SU-DHL-6 (cell line): ENCODE measurements around the gene LGR6.

Source experiments
- H2AFZ ChIP-seq: fragments of 200-600 bp; sonication (generic); 2 replicates; pipeline ENCODE4 v1.6.1; 2014; ENCODE audit warnings: low read depth, mild to moderate bottlenecking, moderate library complexity, mixed read lengths, antibody characterized with exemption, low read length; ENCODE audit not compliant: severe bottlenecking
- H3F3A ChIP-seq: fragments of 200-600 bp; shearing (Covaris generic); 2 replicates; pipeline ENCODE4 v1.6.0; 2016; ENCODE audit warnings: antibody characterized with exemption, mild to moderate bottlenecking; ENCODE audit not compliant: insufficient read depth
- H3K27ac ChIP-seq: fragments of 200-600 bp; sonication (generic); 2 replicates; pipeline ENCODE4 v1.5.1; 2016; ENCODE audit warnings: low read depth, mild to moderate bottlenecking, low read length, moderate library complexity, mixed read lengths
- H3K27me3 ChIP-seq: fragments of 200-600 bp; sonication (generic), shearing (Covaris generic); 2 replicates; pipeline ENCODE4 v1.6.0; 2014; ENCODE audit warnings: mild to moderate bottlenecking, low read length
- H3K36me3 ChIP-seq: fragments of 200-600 bp; sonication (generic); 2 replicates; pipeline ENCODE4 v1.6.1; 2014; ENCODE audit warnings: mild to moderate bottlenecking, low read length, mixed read lengths
- H3K4me2 ChIP-seq: fragments of 300-600, 200-600 bp; shearing (Covaris generic), sonication (generic); 2 replicates; pipeline ENCODE4 v1.6.0; 2014; ENCODE audit warnings: low read length, low read depth, mild to moderate bottlenecking; ENCODE audit not compliant: poor library complexity, severe bottlenecking
- H3K4me3 ChIP-seq: fragments of 200-600 bp; sonication (generic); 2 replicates; pipeline ENCODE4 v1.5.1; 2014; ENCODE audit warnings: antibody characterized with exemption, low read length, mild to moderate bottlenecking, mixed read lengths; ENCODE audit not compliant: insufficient read depth, poor library complexity, severe bottlenecking
- H3K79me2 ChIP-seq: fragments of 200-600 bp; sonication (generic); 2 replicates; pipeline ENCODE4 v1.6.1; 2014; ENCODE audit warnings: mild to moderate bottlenecking, low read length, moderate library complexity; ENCODE audit not compliant: insufficient read depth
- H3K9ac ChIP-seq: fragments of 200-600 bp; sonication (generic); 2 replicates; pipeline ENCODE4 v1.7.0; 2014; ENCODE audit warnings: mild to moderate bottlenecking, low read length
- H3K9me2 ChIP-seq: fragments of 200-600 bp; sonication (generic); replicated peaks from 2 replicates; pipeline ENCODE4 v1.6.1; 2014; ENCODE audit warnings: low read length; ENCODE audit not compliant: insufficient read depth
- H3K9me3 ChIP-seq: fragments of 200-600 bp; sonication (generic); 2 replicates; pipeline ENCODE4 v1.6.1; 2014; ENCODE audit warnings: low read length, mixed read lengths; ENCODE audit not compliant: insufficient read depth
- H4K20me1 ChIP-seq: fragments of 200-600 bp; sonication (generic); 2 replicates; pipeline ENCODE4 v1.6.1; 2014; ENCODE audit warnings: low read depth, mild to moderate bottlenecking, antibody characterized with exemption, low read length, moderate library complexity, mixed read lengths
- CTCF ChIP-seq: fragments of 200-600 bp; sonication (generic); IDR thresholded peaks from one replicate; pipeline ENCODE4 v1.5.1; 2017; ENCODE audit warnings: antibody characterized with exemption, mild to moderate bottlenecking, low read length, moderate library complexity; ENCODE audit not compliant: insufficient read depth, poor library complexity, severe bottlenecking
- EZH2phosphoT487 ChIP-seq: fragments of 200-600 bp; sonication (generic), shearing (Covaris generic); conservative IDR thresholded peaks from 2 replicates; pipeline ENCODE4 v1.6.1; 2018; ENCODE audit warnings: mild to moderate bottlenecking, antibody characterized with exemption, low read length, moderate library complexity, mixed read lengths

Gene LGR6

DNA sequence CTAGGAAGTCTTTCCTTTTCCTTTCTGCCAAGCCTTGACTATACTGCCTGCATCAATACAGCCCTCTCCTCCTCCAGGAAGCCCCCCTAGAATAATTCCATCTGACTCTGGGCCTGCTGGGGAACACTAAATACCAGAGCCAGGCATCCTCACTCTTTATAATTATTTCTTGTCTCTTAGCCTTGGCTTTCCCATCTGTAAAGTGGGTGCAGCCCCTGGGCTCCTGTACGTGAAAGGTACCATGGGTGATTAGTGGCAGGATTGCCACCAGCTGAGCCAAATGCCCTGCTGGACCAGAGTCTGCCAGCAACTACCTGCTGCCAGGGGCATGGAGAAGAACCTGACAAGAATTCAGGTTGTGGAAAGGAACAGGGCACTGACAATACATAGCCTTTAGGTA is 58.7 kb downstream of the LGR6 start:
- H3K9me2 ChIP-seq: no peaks in the 10 kb centered on the region
- no peak overlapping the region for H3K9ac ChIP-seq
- no peaks in the 10 kb centered on the region for H3K9me3 ChIP-seq
- no peaks in the 10 kb centered on the region for H3K36me3 ChIP-seq
- H3K27me3 ChIP-seq: no peaks in the 10 kb centered on the region
- H3K4me2 ChIP-seq: no peak overlapping the region
- no peak for TF ChIP-seq CTCF
- no peak for TF ChIP-seq EZH2phosphoT487
- H2AFZ ChIP-seq: no peak overlapping the region
- H3K79me2 ChIP-seq: no peaks in the 10 kb centered on the region
- no peak overlapping the region for H3K4me3 ChIP-seq
- H3F3A ChIP-seq: no peaks in the 10 kb centered on the region
- no peak overlapping the region for H3K27ac ChIP-seq
- H4K20me1 ChIP-seq: no peaks in the 10 kb centered on the region

- Histone ChIP-seq H3K36me3 (no peaks in the 10 kb centered on the region), H3K9ac (no peak overlapping the region), H2AFZ (no peak overlapping the region), H3K27me3 (no peaks in the 10 kb centered on the region), H3K4me2 (no peak overlapping the region), H3F3A (no peaks in the 10 kb centered on the region), H4K20me1 (no peaks in the 10 kb centered on the region), H3K9me2 (no peaks in the 10 kb centered on the region), H3K79me2 (no peaks in the 10 kb centered on the region), H3K27ac (no peak overlapping the region), H3K9me3 (no peaks in the 10 kb centered on the region), H3K4me3 (no peak overlapping the region)
- no peak for TF ChIP-seq CTCF
- TF ChIP-seq EZH2phosphoT487: no peak
Measured at GRCh38 chr1:202254454-202255252, 61.1 kb downstream of the LGR6 start.

DNA sequence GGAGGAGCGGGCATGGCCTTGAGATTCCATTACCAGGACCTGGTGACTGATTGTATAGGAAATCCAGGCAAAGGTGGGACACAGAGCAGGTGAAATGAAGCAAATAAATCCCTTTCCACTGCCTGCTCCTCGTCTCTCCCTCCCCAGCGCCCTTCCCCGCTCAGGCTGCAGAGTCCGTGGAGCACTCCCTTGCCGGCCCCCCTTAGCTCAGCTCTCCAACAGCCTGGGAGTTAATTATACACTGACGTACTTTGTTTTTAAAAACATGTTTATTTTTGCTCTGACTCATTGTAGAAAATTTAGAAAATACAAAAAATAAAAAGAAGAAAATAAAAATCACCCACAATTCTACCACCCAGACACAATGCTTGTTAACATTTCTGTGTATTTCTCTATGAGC is 61.7 kb downstream of the LGR6 start:
- Histone ChIP-seq H3K9me2 (no peaks in the 10 kb centered on the region), H3K4me3 (no peak overlapping the region), H3K36me3 (no peaks in the 10 kb centered on the region)

More for the DNA sequence above, 61.7 kb downstream of the LGR6 start:
- no peaks in the 10 kb centered on the region for H3K79me2 ChIP-seq
- H3F3A ChIP-seq: no peaks in the 10 kb centered on the region
- H3K27ac ChIP-seq: no peak overlapping the region
- H3K9ac ChIP-seq: no peak overlapping the region
- no peaks in the 10 kb centered on the region for H3K9me3 ChIP-seq
- H4K20me1 ChIP-seq: no peaks in the 10 kb centered on the region
- no peak overlapping the region for H2AFZ ChIP-seq
- no peak for TF ChIP-seq CTCF
- no peak for TF ChIP-seq EZH2phosphoT487
- no peak overlapping the region for H3K4me2 ChIP-seq
- no peaks in the 10 kb centered on the region for H3K27me3 ChIP-seq
